ENCODE measurements around the gene KLK6.

- no peak for TF ChIP-seq CHD2 (IDR thresholded peaks at IDR 0.05; ENCODE audit: low read length, partially characterized antibody)
- TF ChIP-seq, protein P1, sequence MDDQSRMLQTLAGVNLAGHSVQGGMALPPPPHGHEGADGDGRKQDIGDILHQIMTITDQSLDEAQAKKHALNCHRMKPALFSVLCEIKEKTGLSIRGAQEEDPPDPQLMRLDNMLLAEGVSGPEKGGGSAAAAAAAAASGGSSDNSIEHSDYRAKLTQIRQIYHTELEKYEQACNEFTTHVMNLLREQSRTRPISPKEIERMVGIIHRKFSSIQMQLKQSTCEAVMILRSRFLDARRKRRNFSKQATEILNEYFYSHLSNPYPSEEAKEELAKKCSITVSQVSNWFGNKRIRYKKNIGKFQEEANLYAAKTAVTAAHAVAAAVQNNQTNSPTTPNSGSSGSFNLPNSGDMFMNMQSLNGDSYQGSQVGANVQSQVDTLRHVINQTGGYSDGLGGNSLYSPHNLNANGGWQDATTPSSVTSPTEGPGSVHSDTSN (IDR thresholded peaks at IDR 0.05): no peak
- TF ChIP-seq YY1 (IDR thresholded peaks at IDR 0.05; ENCODE audit: low read depth): no peak
- TF ChIP-seq, protein P2, sequence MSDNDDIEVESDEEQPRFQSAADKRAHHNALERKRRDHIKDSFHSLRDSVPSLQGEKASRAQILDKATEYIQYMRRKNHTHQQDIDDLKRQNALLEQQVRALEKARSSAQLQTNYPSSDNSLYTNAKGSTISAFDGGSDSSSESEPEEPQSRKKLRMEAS (IDR thresholded peaks at IDR 0.05; ENCODE audit: low read depth): no peak
- TF ChIP-seq GABPA (IDR thresholded peaks at IDR 0.05; ENCODE audit: low read depth): no peak
- TF ChIP-seq, protein P3, sequence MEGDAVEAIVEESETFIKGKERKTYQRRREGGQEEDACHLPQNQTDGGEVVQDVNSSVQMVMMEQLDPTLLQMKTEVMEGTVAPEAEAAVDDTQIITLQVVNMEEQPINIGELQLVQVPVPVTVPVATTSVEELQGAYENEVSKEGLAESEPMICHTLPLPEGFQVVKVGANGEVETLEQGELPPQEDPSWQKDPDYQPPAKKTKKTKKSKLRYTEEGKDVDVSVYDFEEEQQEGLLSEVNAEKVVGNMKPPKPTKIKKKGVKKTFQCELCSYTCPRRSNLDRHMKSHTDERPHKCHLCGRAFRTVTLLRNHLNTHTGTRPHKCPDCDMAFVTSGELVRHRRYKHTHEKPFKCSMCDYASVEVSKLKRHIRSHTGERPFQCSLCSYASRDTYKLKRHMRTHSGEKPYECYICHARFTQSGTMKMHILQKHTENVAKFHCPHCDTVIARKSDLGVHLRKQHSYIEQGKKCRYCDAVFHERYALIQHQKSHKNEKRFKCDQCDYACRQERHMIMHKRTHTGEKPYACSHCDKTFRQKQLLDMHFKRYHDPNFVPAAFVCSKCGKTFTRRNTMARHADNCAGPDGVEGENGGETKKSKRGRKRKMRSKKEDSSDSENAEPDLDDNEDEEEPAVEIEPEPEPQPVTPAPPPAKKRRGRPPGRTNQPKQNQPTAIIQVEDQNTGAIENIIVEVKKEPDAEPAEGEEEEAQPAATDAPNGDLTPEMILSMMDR (IDR thresholded peaks at IDR 0.05): no peak
- TF ChIP-seq POLR2AphosphoS5 (IDR thresholded peaks at IDR 0.05; ENCODE audit: low read depth, low read length): no peak
Measured at GRCh38 chr19:50992666-50993035, 23.3 kb upstream of the KLK6 start.

All from SK-N-SH (cell line).